Mucosa of descending colon (tissue), 3 donors: Measurements from ENCODE around the gene PIN1. TPM values are rescaled to one million over a fixed set of nuclear protein-coding genes. Genes with fewer than 3 reads are reported as not detected.

Experiments
- ATAC-seq: fragments of 200-7000 bp; cut with Tn5 transposase; one replicate; pipeline ENCODE4 v1.9.1; 2020; ENCODE audit warnings: mild to moderate bottlenecking, moderate library complexity
- DNase-seq, 3 donors: peaks; one replicate each; pipeline ENCODE4 v3.0.0-alpha.2; 2020
- H3K36me3 ChIP-seq: fragments of 200-600 bp; one replicate; pipeline ENCODE4 v1.8.0; 2021; ENCODE audit warnings: low read depth, mild to moderate bottlenecking
- H3K4me1 ChIP-seq: fragments of 200-600 bp; one replicate; pipeline ENCODE4 v1.8.0; 2021; ENCODE audit warnings: low read depth, mild to moderate bottlenecking
- H3K4me3 ChIP-seq: fragments of 200-600 bp; one replicate; pipeline ENCODE4 v1.8.0; 2021; ENCODE audit warnings: mild to moderate bottlenecking
- H3K9me3 ChIP-seq: fragments of 200-600 bp; one replicate; pipeline ENCODE4 v1.8.0; 2021; ENCODE audit warnings: mild to moderate bottlenecking
- CTCF ChIP-seq: fragments of 200-600 bp; IDR thresholded peaks from one replicate; pipeline ENCODE4 v1.8.0; 2022; ENCODE audit warnings: antibody characterized with exemption, mild to moderate bottlenecking
- intact Hi-C, 2 donors: fragments of 100-400 bp; cut with DNase I in 1 of 2; cut with micrococcal nuclease in 1 of 2; formaldehyde crosslinking; loops; one replicate each; pipeline versions ENCODE4 v1.11.0 to v1.11.1; 2022; cut with DNase I, micrococcal nuclease
- total RNA-seq, 3 donors: library from RNA; stranded (reverse); fragmentation: NEBNext Ultra II Directional in 2 of 3; extraction: Animal tissue kit (Norgen Biotek cat#: 25700) in 2 of 3; gene quantifications; one replicate each; pipeline versions ENCODE4 v1.2.1 to v1.2.4, GENCODE V29; 2021 to 2023
- donor health status: DM: no; HTN: no; CAD: no; lungs with moderate emphysema.
- donor health status: DM: no; HTN: no; CAD: no.
- donor health status: DM: no; HTN: yes; CAD: no.

Gene PIN1
- total RNA-seq, 3 donors from 2014 or later: 44.5 to 64.2 (median 52.5) TPM

DNA sequence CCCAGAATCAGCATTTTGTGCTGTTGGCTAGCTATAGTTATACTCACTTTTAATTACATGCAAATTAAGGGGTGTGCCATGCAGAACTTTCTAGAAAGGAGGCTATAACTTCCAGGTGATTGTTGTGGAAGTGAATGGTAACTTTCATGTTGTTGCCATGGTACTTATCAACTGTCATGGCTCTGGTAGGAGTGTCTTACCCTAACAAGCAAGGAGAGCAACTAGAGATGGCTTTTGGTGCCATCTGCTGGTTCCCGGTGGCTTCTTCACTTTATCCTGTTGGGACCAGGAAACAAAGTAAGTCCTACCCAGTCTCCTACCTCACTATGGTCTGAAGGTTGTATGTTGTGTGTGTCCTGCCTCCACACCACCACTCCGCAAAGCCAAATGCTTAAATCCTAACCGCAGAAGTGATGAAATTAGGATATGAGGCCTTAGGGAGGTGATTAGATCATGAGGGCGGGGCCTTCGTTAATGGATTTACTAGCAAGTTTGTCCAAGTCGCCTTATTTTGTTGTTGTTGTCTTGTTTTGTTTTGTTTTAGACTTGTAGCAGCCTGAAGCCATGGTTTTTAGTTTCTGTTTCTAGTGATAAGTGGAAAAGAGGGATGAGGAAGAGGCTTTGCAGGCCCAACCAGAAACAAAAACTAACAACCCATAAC is 38.9 kb upstream of the PIN1 start:
- H3K9me3 ChIP-seq: no peaks in the 10 kb centered on the region
- H3K4me3 ChIP-seq: no peak overlapping the region
- no peaks in the 10 kb centered on the region for H3K36me3 ChIP-seq
- intact Hi-C loops: loop anchor here (5.0 to 10.0 kb wide), 3 partner anchors 171 to 591 kb away; partner anchors contain the start of gene ZNF561 (in 2 of the 2)
- peaks cover 2% of the 10 kb centered on the region for H3K4me1 ChIP-seq
- peak; percentile 60 for TF ChIP-seq CTCF
- DNase-seq: peak; percentile 74 to 95 (median 88)
- peak; percentile 57 for ATAC-seq

- DNase-seq (no peak), ATAC-seq (no peak)
- TF ChIP-seq CTCF: no peak
- Histone ChIP-seq H3K4me3 (no peak overlapping the region), H3K4me1 (no peaks in the 10 kb centered on the region), H3K36me3 (no peaks in the 10 kb centered on the region), H3K9me3 (no peaks in the 10 kb centered on the region)
- intact Hi-C loops: loop anchor here (5.0 to 10.0 kb wide), 3 partner anchors 173 to 593 kb away; partner anchors contain the start of gene ZNF561 (in 2 of the 2)
Measured at GRCh38 chr19:9797871-9798270, 37.2 kb upstream of the PIN1 start.

GRCh38 chr19:9799162-9799561 is 36.0 kb upstream of the PIN1 start:
- H3K36me3 ChIP-seq: no peaks in the 10 kb centered on the region
- ATAC-seq: no peak
- no peaks in the 10 kb centered on the region for H3K9me3 ChIP-seq
- no peak overlapping the region for H3K4me3 ChIP-seq
- TF ChIP-seq CTCF: no peak
- no peaks in the 10 kb centered on the region for H3K4me1 ChIP-seq
- intact Hi-C loops: loop anchor here (5.0 to 10.0 kb wide), 3 partner anchors 174 to 594 kb away; partner anchors contain the start of gene ZNF561 (in 2 of the 2)
- DNase-seq: no peak

- Histone ChIP-seq H3K9me3 (no peaks in the 10 kb centered on the region), H3K4me1 (no peaks in the 10 kb centered on the region), H3K4me3 (no peak overlapping the region), H3K36me3 (no peaks in the 10 kb centered on the region)
- intact Hi-C loops: no loop called here
- no peak for DNase-seq
- ATAC-seq: no peak
- no peak for TF ChIP-seq CTCF
Measured at GRCh38 chr19:9801976-9802375, 33.1 kb upstream of the PIN1 start.

DNA sequence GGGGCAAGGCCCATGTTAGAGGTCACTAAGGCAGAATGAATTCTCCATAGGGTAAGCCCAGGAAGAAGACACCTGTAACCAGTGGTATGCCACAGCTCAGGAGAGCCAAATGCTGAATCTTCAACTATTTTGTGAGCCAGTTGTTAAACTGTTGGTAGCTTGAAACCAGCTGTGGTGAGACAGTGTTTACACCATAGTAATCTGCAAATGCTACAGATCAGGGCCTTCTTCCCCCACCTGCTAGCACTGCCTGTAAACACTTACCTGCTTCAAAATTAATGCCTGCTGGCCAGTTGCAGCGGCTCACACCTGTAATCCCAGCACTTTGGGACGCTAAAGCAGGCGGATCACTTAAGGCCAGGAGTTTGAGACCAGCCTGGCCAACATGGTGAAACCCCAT is 28.3 kb upstream of the PIN1 start:
- Histone ChIP-seq H3K36me3 (peaks cover 11% of the 10 kb centered on the region), H3K4me3 (no peak overlapping the region), H3K4me1 (peaks cover 2% of the 10 kb centered on the region), H3K9me3 (no peaks in the 10 kb centered on the region)
- no peak for DNase-seq
- intact Hi-C loops: no loop called here
- ATAC-seq: no peak
- no peak for TF ChIP-seq CTCF
